DND-41 (cell line): ENCODE measurements around the gene RPGR.

Experiments
- EZH2 ChIP-seq: IDR thresholded peaks from 3 replicates; pipeline ENCODE4 v1.6.1; 2012; ENCODE audit warnings: borderline replicate concordance, low read depth, mild to moderate bottlenecking, moderate library complexity, low read length, inconsistent platforms; ENCODE audit not compliant: severe bottlenecking
- TF ChIP-seq, protein P1 (sequence below): IDR thresholded peaks from 2 replicates; pipeline ENCODE4 v1.5.1; 2012; ENCODE audit warnings: borderline replicate concordance, low read length, moderate library complexity, mild to moderate bottlenecking; ENCODE audit not compliant: poor library complexity, severe bottlenecking; ENCODE audit errors: extremely low read depth

DNA sequence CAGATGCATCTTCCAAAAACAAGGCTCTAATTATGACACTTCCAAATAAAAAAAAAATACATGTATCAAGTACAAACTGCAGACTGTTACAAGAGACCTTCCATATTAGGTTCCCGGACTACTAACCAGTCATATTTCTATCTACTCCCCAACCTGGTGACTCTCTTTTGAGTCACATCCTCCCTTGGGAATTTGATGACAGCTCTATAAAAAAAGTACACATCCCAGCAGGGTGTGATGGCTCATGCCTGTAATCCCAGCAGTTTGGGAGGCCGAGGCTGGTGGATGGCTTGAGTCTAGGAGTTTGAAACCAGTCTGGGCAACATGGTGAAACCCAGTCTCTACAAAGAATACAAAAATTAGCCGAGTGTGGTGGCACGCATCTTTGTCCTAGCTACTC, 14.9 kb downstream of the RPGR start:
- TF ChIP-seq, protein P1, sequence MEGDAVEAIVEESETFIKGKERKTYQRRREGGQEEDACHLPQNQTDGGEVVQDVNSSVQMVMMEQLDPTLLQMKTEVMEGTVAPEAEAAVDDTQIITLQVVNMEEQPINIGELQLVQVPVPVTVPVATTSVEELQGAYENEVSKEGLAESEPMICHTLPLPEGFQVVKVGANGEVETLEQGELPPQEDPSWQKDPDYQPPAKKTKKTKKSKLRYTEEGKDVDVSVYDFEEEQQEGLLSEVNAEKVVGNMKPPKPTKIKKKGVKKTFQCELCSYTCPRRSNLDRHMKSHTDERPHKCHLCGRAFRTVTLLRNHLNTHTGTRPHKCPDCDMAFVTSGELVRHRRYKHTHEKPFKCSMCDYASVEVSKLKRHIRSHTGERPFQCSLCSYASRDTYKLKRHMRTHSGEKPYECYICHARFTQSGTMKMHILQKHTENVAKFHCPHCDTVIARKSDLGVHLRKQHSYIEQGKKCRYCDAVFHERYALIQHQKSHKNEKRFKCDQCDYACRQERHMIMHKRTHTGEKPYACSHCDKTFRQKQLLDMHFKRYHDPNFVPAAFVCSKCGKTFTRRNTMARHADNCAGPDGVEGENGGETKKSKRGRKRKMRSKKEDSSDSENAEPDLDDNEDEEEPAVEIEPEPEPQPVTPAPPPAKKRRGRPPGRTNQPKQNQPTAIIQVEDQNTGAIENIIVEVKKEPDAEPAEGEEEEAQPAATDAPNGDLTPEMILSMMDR: no peak
- TF ChIP-seq EZH2: no peak
